Keratinocyte (primary cell): ENCODE results near the gene SRPK2.

ENCODE experiments used
- EZH2 ChIP-seq: IDR thresholded peaks from one replicate; pipeline ENCODE4 v1.6.1; 2012; ENCODE audit warnings: inconsistent platforms, mild to moderate bottlenecking, low read length, moderate library complexity
- TF ChIP-seq, protein P1 (sequence below), 3 experiments: IDR thresholded peaks in 1 of 3; conservative IDR thresholded peaks in 1 of 3; optimal IDR thresholded peaks in 1 of 3; 2 replicates in 2 of 3; 3 replicates in 1 of 3; pipeline versions ENCODE3 to v1.5.1; 2011; ENCODE audit warnings: low read length in 3 of 3, mild to moderate bottlenecking in 3 of 3, moderate library complexity in 2 of 3, control low read depth in 1 of 3, inconsistent platforms in 1 of 3; ENCODE audit not compliant: insufficient read depth in 2 of 3; ENCODE audit errors: extremely low read depth in 1 of 3

GRCh38 chr7:105187302-105188169 lies 201.2 kb downstream of the SRPK2 start:
- TF ChIP-seq, protein P1, sequence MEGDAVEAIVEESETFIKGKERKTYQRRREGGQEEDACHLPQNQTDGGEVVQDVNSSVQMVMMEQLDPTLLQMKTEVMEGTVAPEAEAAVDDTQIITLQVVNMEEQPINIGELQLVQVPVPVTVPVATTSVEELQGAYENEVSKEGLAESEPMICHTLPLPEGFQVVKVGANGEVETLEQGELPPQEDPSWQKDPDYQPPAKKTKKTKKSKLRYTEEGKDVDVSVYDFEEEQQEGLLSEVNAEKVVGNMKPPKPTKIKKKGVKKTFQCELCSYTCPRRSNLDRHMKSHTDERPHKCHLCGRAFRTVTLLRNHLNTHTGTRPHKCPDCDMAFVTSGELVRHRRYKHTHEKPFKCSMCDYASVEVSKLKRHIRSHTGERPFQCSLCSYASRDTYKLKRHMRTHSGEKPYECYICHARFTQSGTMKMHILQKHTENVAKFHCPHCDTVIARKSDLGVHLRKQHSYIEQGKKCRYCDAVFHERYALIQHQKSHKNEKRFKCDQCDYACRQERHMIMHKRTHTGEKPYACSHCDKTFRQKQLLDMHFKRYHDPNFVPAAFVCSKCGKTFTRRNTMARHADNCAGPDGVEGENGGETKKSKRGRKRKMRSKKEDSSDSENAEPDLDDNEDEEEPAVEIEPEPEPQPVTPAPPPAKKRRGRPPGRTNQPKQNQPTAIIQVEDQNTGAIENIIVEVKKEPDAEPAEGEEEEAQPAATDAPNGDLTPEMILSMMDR (optimal IDR thresholded peaks at IDR 0.05 in 1 of 3, IDR thresholded peaks at IDR 0.05 in 1 of 3, conservative IDR thresholded peaks at IDR 0.05 in 1 of 3; ENCODE audit: extremely low read depth in 1 of 3, insufficient read depth in 2 of 3, low read length in 3 of 3) = no peak
- no peak for TF ChIP-seq EZH2
